ENCODE results near the gene MDK.

The MDK gene

GRCh38 chr11:46397526-46397925 lies 16.1 kb downstream of the MDK start:
- Histone ChIP-seq H3K27me3 (ENCODE audit: insufficient read depth, low read length, poor library complexity) (no peaks in the 10 kb centered on the region), H3K79me2 (ENCODE audit: control insufficient read depth, insufficient read depth, low read length) (no peaks in the 10 kb centered on the region), H3K36me3 (ENCODE audit: control insufficient read depth, insufficient read depth, low read length) (no peaks in the 10 kb centered on the region), H3K4ac (ENCODE audit: low read depth, low read length) (no peak overlapping the region), H4K5ac (ENCODE audit: low read length) (no peak overlapping the region), H3K4me2 (ENCODE audit: low read length) (no peak overlapping the region), H2AK5ac (ENCODE audit: low read length) (no peak overlapping the region), H3K4me3 (ENCODE audit: low read length) (no peak overlapping the region), H3K27ac (ENCODE audit: low read depth, low read length) (no peak overlapping the region), H3K4me1 (ENCODE audit: control insufficient read depth, low read depth, low read length) (no peaks in the 10 kb centered on the region), H3K9ac (ENCODE audit: low read length) (no peak overlapping the region), H2BK5ac (ENCODE audit: low read length) (no peak overlapping the region), H3K79me1 (ENCODE audit: low read length) (no peaks in the 10 kb centered on the region), H3K23ac (ENCODE audit: low read length) (no peak overlapping the region), H3K56ac (ENCODE audit: low read length) (no peak overlapping the region), H4K8ac (ENCODE audit: low read depth, low read length) (no peak overlapping the region), H2BK15ac (replicated peaks; ENCODE audit: low read depth) (no peak overlapping the region), H3K18ac (ENCODE audit: low read length) (no peak overlapping the region), H2BK120ac (ENCODE audit: low read depth, low read length) (no peak overlapping the region)
- WGBS (ENCODE audit: extremely low coverage, insufficient coverage, low lambda C conversion rate) = no CpG with 5 or more reads among the region's 19 CpGs
- no peak for DNase-seq

GRCh38 chr11:46402957-46403902 lies 21.8 kb downstream of the MDK start:
- H4K8ac ChIP-seq (ENCODE audit: low read depth, low read length) = no peak overlapping the region
- no peak for DNase-seq
- no peaks in the 10 kb centered on the region for H3K27me3 ChIP-seq (ENCODE audit: insufficient read depth, low read length, poor library complexity)
- no peaks in the 10 kb centered on the region for H3K79me1 ChIP-seq (ENCODE audit: low read length)
- WGBS (ENCODE audit: extremely low coverage, insufficient coverage, low lambda C conversion rate) = no CpG with 5 or more reads among the region's 6 CpGs
- H4K5ac ChIP-seq (ENCODE audit: low read length) = no peak overlapping the region
- no peak overlapping the region for H3K56ac ChIP-seq (ENCODE audit: low read length)
- no peaks in the 10 kb centered on the region for H3K4me1 ChIP-seq (ENCODE audit: control insufficient read depth, low read depth, low read length)
- H3K23ac ChIP-seq (ENCODE audit: low read length) = no peak overlapping the region
- no peak overlapping the region for H2BK5ac ChIP-seq (ENCODE audit: low read length)
- no peak overlapping the region for H3K4ac ChIP-seq (ENCODE audit: low read depth, low read length)
- H3K9ac ChIP-seq (ENCODE audit: low read length) = no peak overlapping the region
- H3K4me3 ChIP-seq (ENCODE audit: low read length) = no peak overlapping the region
- H3K36me3 ChIP-seq (ENCODE audit: control insufficient read depth, insufficient read depth, low read length) = no peaks in the 10 kb centered on the region
- no peak overlapping the region for H2BK15ac ChIP-seq (replicated peaks; ENCODE audit: low read depth)
- H3K4me2 ChIP-seq (ENCODE audit: low read length) = no peak overlapping the region
- H2BK120ac ChIP-seq (ENCODE audit: low read depth, low read length) = no peak overlapping the region
- no peaks in the 10 kb centered on the region for H3K79me2 ChIP-seq (ENCODE audit: control insufficient read depth, insufficient read depth, low read length)
- no peak overlapping the region for H3K18ac ChIP-seq (ENCODE audit: low read length)
- no peak overlapping the region for H2AK5ac ChIP-seq (ENCODE audit: low read length)
- H3K27ac ChIP-seq (ENCODE audit: low read depth, low read length) = no peak overlapping the region

- no peak overlapping the region for H3K4me3 ChIP-seq (ENCODE audit: low read length)
- no peaks in the 10 kb centered on the region for H3K79me2 ChIP-seq (ENCODE audit: control insufficient read depth, insufficient read depth, low read length)
- H3K4me1 ChIP-seq (ENCODE audit: control insufficient read depth, low read depth, low read length) = no peaks in the 10 kb centered on the region
- no peak overlapping the region for H2BK15ac ChIP-seq (replicated peaks; ENCODE audit: low read depth)
- H4K8ac ChIP-seq (ENCODE audit: low read depth, low read length) = no peak overlapping the region
- H2BK5ac ChIP-seq (ENCODE audit: low read length) = no peak overlapping the region
- no peak overlapping the region for H2BK120ac ChIP-seq (ENCODE audit: low read depth, low read length)
- no CpG with 5 or more reads among the region's 5 CpGs for WGBS (ENCODE audit: extremely low coverage, insufficient coverage, low lambda C conversion rate)
- H3K79me1 ChIP-seq (ENCODE audit: low read length) = no peaks in the 10 kb centered on the region
- no peak overlapping the region for H3K56ac ChIP-seq (ENCODE audit: low read length)
- no peak overlapping the region for H3K27ac ChIP-seq (ENCODE audit: low read depth, low read length)
- no peak overlapping the region for H3K4me2 ChIP-seq (ENCODE audit: low read length)
- H3K4ac ChIP-seq (ENCODE audit: low read depth, low read length) = no peak overlapping the region
- no peaks in the 10 kb centered on the region for H3K27me3 ChIP-seq (ENCODE audit: insufficient read depth, low read length, poor library complexity)
- DNase-seq = no peak
- no peak overlapping the region for H3K18ac ChIP-seq (ENCODE audit: low read length)
- no peak overlapping the region for H3K9ac ChIP-seq (ENCODE audit: low read length)
- no peak overlapping the region for H4K5ac ChIP-seq (ENCODE audit: low read length)
- no peak overlapping the region for H2AK5ac ChIP-seq (ENCODE audit: low read length)
- no peak overlapping the region for H3K23ac ChIP-seq (ENCODE audit: low read length)
- no peaks in the 10 kb centered on the region for H3K36me3 ChIP-seq (ENCODE audit: control insufficient read depth, insufficient read depth, low read length)
Observed at GRCh38 chr11:46404476-46405017, 23.1 kb downstream of the MDK start.

- Histone ChIP-seq H3K79me1 (ENCODE audit: low read length) (no peaks in the 10 kb centered on the region), H3K4me3 (ENCODE audit: low read length) (no peak overlapping the region), H2BK15ac (replicated peaks; ENCODE audit: low read depth) (no peak overlapping the region), H3K36me3 (ENCODE audit: control insufficient read depth, insufficient read depth, low read length) (no peaks in the 10 kb centered on the region), H3K27me3 (ENCODE audit: insufficient read depth, low read length, poor library complexity) (no peaks in the 10 kb centered on the region), H4K5ac (ENCODE audit: low read length) (no peak overlapping the region), H3K56ac (ENCODE audit: low read length) (no peak overlapping the region), H3K4me2 (ENCODE audit: low read length) (no peak overlapping the region), H2BK5ac (ENCODE audit: low read length) (no peak overlapping the region), H3K18ac (ENCODE audit: low read length) (peak overlapping the region; percentile 25), H3K79me2 (ENCODE audit: control insufficient read depth, insufficient read depth, low read length) (no peaks in the 10 kb centered on the region), H4K8ac (ENCODE audit: low read depth, low read length) (no peak overlapping the region), H3K4me1 (ENCODE audit: control insufficient read depth, low read depth, low read length) (no peaks in the 10 kb centered on the region), H3K23ac (ENCODE audit: low read length) (no peak overlapping the region), H2BK120ac (ENCODE audit: low read depth, low read length) (no peak overlapping the region), H3K4ac (ENCODE audit: low read depth, low read length) (no peak overlapping the region), H3K9ac (ENCODE audit: low read length) (no peak overlapping the region), H3K27ac (ENCODE audit: low read depth, low read length) (peak overlapping the region; percentile 6), H2AK5ac (ENCODE audit: low read length) (no peak overlapping the region)
- DNase-seq = peak; percentile 77
- WGBS (ENCODE audit: extremely low coverage, insufficient coverage, low lambda C conversion rate) = no CpG with 5 or more reads among the region's 10 CpGs
Observed at GRCh38 chr11:46407635-46408034, 26.2 kb downstream of the MDK start.

GRCh38 chr11:46408407-46408986 lies 27.0 kb downstream of the MDK start:
- H3K79me2 ChIP-seq (ENCODE audit: control insufficient read depth, insufficient read depth, low read length) = no peaks in the 10 kb centered on the region
- H3K23ac ChIP-seq (ENCODE audit: low read length) = no peak overlapping the region
- H3K18ac ChIP-seq (ENCODE audit: low read length) = no peak overlapping the region
- H2BK120ac ChIP-seq (ENCODE audit: low read depth, low read length) = no peak overlapping the region
- H4K5ac ChIP-seq (ENCODE audit: low read length) = no peak overlapping the region
- no peaks in the 10 kb centered on the region for H3K79me1 ChIP-seq (ENCODE audit: low read length)
- H3K27ac ChIP-seq (ENCODE audit: low read depth, low read length) = no peak overlapping the region
- no peak overlapping the region for H2AK5ac ChIP-seq (ENCODE audit: low read length)
- H3K9ac ChIP-seq (ENCODE audit: low read length) = no peak overlapping the region
- H3K4ac ChIP-seq (ENCODE audit: low read depth, low read length) = no peak overlapping the region
- no peaks in the 10 kb centered on the region for H3K36me3 ChIP-seq (ENCODE audit: control insufficient read depth, insufficient read depth, low read length)
- H3K4me2 ChIP-seq (ENCODE audit: low read length) = no peak overlapping the region
- H3K56ac ChIP-seq (ENCODE audit: low read length) = no peak overlapping the region
- H2BK5ac ChIP-seq (ENCODE audit: low read length) = no peak overlapping the region
- no peaks in the 10 kb centered on the region for H3K27me3 ChIP-seq (ENCODE audit: insufficient read depth, low read length, poor library complexity)
- H4K8ac ChIP-seq (ENCODE audit: low read depth, low read length) = no peak overlapping the region
- no peak overlapping the region for H3K4me3 ChIP-seq (ENCODE audit: low read length)
- no peak overlapping the region for H2BK15ac ChIP-seq (replicated peaks; ENCODE audit: low read depth)
- H3K4me1 ChIP-seq (ENCODE audit: control insufficient read depth, low read depth, low read length) = no peaks in the 10 kb centered on the region
- no peak for DNase-seq
- WGBS (ENCODE audit: extremely low coverage, insufficient coverage, low lambda C conversion rate) = no CpG with 5 or more reads among the region's 6 CpGs
